ENCODE results near the gene ITSN1.

The ITSN1 gene

GRCh38 chr21:33824156-33824941, 182.0 kb downstream of the ITSN1 start:
- peak; percentile 15 for TF ChIP-seq CTCF (conservative IDR thresholded peaks at IDR 0.05; ENCODE audit: low read depth, low read length)
- no peak for DNase-seq (ENCODE audit: low read depth)
- H3K4me3 ChIP-seq (ENCODE audit: low read length): no peak overlapping the region

- no peak for TF ChIP-seq CTCF (conservative IDR thresholded peaks at IDR 0.05; ENCODE audit: low read depth, low read length)
- no peak overlapping the region for H3K4me3 ChIP-seq (ENCODE audit: low read length)
Measured at GRCh38 chr21:33825419-33825818, 183.1 kb downstream of the ITSN1 start.

DNA sequence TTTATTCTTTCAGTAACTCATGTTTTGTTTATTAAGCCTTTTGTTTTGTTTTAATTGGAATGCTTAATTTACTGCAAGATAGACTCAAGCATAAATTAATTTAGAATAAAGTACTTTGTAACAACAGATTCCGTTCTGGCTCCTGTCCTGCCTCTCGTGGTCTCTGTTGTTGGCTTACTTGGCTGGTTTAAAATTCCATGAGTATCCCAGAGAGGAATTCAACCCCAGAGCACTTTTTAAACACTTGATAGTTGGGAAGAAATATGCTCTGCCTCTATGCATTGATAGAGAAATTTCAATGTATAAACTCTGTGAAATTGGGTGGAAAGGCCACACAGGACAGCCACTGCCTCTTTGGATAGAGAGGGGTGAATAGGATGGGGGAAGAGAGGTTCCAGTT, 183.6 kb downstream of the ITSN1 start:
- no peak for TF ChIP-seq CTCF (conservative IDR thresholded peaks at IDR 0.05; ENCODE audit: low read depth, low read length)
- H3K4me3 ChIP-seq (ENCODE audit: low read length): no peak overlapping the region
- peak; percentile 19 for DNase-seq (ENCODE audit: low read depth)

More at GRCh38 chr21:33825419-33825818, 183.1 kb downstream of the ITSN1 start:
- no peak for DNase-seq (ENCODE audit: low read depth)

DNA sequence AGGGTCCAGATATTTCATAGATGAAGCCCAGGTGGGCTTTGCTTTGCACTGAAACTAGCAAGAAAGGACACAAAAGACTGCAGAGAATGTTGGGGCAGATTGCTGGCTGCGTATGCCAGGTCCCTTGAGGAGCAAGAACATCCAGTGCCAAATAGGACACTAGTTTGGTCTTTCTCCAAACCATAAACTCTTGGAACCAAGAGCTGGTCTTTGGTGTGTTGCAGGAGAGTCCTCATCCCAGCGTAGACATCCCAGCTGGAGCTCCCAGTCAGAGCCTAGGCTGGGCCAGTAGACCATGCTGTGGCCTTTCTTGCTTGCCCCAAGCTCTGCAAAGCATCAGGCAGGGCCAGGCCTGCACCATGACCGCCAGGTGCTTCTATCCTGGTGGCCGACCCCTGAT, 185.8 kb downstream of the ITSN1 start:
- no peak for DNase-seq (ENCODE audit: low read depth)
- no peak for TF ChIP-seq CTCF (conservative IDR thresholded peaks at IDR 0.05; ENCODE audit: low read depth, low read length)
- H3K4me3 ChIP-seq (ENCODE audit: low read length): no peak overlapping the region

DNA sequence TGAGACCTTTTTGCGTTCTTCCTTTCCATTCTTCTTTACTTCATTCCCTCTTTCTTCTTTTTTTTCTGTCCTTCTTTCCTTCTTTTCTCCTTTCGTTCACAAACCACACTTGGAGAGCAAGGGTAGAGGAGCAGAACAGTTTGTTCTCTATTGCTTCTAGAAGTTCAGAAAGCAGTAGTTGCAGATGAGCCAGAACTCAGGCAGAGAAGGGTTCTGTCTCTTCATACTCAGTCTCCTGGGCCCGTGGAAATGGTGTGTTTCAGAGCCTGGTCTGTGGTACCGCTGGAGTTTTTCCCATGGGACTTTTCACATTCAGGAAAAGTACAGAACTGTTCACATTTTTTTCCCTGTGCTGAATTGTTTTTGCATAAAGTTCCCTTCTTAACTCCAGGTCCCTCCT, 186.3 kb downstream of the ITSN1 start:
- no peak for DNase-seq (ENCODE audit: low read depth)
- no peak for TF ChIP-seq CTCF (conservative IDR thresholded peaks at IDR 0.05; ENCODE audit: low read depth, low read length)
- H3K4me3 ChIP-seq (ENCODE audit: low read length): no peak overlapping the region

- H3K4me3 ChIP-seq (ENCODE audit: low read length): no peak overlapping the region
- DNase-seq (ENCODE audit: low read depth): no peak
- TF ChIP-seq CTCF (conservative IDR thresholded peaks at IDR 0.05; ENCODE audit: low read depth, low read length): no peak
Measured at GRCh38 chr21:33829844-33830243, 187.5 kb downstream of the ITSN1 start.

DNA sequence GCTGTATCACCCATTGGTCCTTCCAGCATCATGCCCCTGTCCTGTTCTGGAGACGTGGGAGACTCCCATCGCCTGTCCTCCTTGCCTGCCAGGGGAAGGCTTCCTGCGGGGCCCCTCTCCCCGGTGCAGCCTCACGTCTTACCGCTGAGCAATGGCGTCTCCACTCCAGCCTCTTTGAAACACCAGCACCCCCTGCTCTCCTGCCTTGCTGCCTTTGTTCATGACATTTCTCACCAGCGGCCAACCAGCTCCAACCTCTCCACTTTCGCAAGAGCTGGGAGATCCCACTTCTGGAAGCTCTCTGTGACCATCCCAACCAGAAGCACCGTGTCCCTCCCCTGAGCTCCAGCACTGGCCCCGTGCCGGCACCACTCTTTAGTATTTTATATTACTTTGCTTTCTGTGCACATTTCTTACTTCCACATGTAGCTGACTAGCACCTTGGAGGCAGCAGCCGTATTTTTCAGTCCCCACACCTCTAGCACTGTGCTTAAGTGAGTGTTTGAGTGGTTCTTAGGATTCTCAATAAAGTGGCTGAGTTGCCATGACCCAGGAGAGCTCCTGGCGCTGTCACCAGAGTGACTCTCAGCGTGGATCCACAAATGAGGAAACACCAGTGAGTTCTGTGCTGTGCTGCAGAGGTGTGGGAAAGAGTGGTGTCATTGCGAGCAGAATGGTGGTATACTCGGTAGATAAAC, 189.8 kb downstream of the ITSN1 start:
- DNase-seq (ENCODE audit: low read depth): no peak
- TF ChIP-seq CTCF (conservative IDR thresholded peaks at IDR 0.05; ENCODE audit: low read depth, low read length): no peak
- H3K4me3 ChIP-seq (ENCODE audit: low read length): no peak overlapping the region

All from retinal pigment epithelial cell (primary cell).